ENCODE measurements around the gene NR1H4.

DNA sequence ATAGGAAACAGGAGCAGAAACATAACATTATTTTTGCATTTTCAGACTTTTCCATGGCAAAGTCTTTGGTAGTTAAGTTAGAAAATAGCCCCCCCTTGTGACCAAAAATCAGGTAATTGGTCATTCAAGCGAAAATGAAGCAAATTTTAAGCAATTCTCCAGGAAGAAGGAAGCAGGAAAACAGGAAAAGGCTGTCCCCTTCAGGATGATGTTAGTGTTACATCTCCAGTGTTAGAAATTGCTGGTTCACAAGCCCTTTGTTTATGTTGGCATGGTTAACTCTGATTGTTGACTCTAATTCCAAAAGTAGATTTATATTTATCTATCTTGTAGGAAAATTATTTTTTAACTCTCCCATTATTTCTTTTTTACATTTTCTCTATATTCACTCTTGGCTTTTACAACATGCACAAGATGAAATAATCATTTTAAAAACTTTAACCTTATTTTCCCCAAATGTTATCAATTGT lies 81.0 kb downstream of the NR1H4 start:
- TF ChIP-seq CTCF (IDR thresholded peaks at IDR 0.05; ENCODE audit: control extremely low read depth in 1 of 3, insufficient read depth in 1 of 3, low read depth in 1 of 3, low read length in 3 of 3) (peak in 2 of 3 experiments; percentile 90 to 94; a peak in 3 of 4 replicates), PHF8 (conservative IDR thresholded peaks at IDR 0.05; ENCODE audit: low read depth, low read length) (no peak), BRCA1 (IDR thresholded peaks at IDR 0.05; ENCODE audit: low read depth, low read length) (peak; percentile 25; the same call in 1 of the 2 replicates), MAFK (IDR thresholded peaks at IDR 0.05; ENCODE audit: low read depth, low read length) (no peak), POLR2A (IDR thresholded peaks at IDR 0.05; ENCODE audit: control extremely low read depth in 1 of 2, low read depth in 2 of 2, low read length in 2 of 2) (no peak), RFX5 (IDR thresholded peaks at IDR 0.05; ENCODE audit: borderline replicate concordance, low read depth, low read length) (no peak), GABPA (IDR thresholded peaks at IDR 0.05; ENCODE audit: borderline replicate concordance, insufficient read depth, low read length) (no peak), JUN (IDR thresholded peaks at IDR 0.05; ENCODE audit: low read depth, low read length) (no peak), POLR2AphosphoS5 (IDR thresholded peaks at IDR 0.05; ENCODE audit: low read depth, low read length) (no peak), SUZ12 (IDR thresholded peaks at IDR 0.05; ENCODE audit: low read length) (no peak), CBX5 (IDR thresholded peaks at IDR 0.05; ENCODE audit: low read depth, low read length) (no peak), CHD7 (IDR thresholded peaks at IDR 0.05; ENCODE audit: insufficient replicate concordance, low read length) (no peak), TCF12 (IDR thresholded peaks at IDR 0.05; ENCODE audit: low read depth, low read length) (no peak)
- TF ChIP-seq, protein P1, sequence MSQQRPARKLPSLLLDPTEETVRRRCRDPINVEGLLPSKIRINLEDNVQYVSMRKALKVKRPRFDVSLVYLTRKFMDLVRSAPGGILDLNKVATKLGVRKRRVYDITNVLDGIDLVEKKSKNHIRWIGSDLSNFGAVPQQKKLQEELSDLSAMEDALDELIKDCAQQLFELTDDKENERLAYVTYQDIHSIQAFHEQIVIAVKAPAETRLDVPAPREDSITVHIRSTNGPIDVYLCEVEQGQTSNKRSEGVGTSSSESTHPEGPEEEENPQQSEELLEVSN (IDR thresholded peaks at IDR 0.05) = no peak

Measured in H1 (cell line).